Measurements from ENCODE around the gene DNAJC18. TPM values are rescaled to one million over a fixed set of nuclear protein-coding genes. Genes with fewer than 3 reads are reported as not detected.
"Not testable (repeated sequence)": the region's sequence is repeated elsewhere in the genome, so short reads cannot be mapped to it uniquely, and the experiment has no call there.

Gene DNAJC18
- polyA plus RNA-seq, 1 donor, result 23.0 TPM

GRCh38 chr5:139460455-139460854, 21.1 kb upstream of the DNAJC18 start:
- no peak for DNase-seq

GRCh38 chr5:139459451-139459934, 20.2 kb upstream of the DNAJC18 start:
- DNase-seq, result no peak

- DNase-seq, result no peak
These were observed 19.5 kb upstream of the DNAJC18 start for GRCh38 chr5:139458580-139459407.

GRCh38 chr5:139457653-139458306, 18.5 kb upstream of the DNAJC18 start:
- DNase-seq, result no peak

- no peak for DNase-seq
These were observed 17.9 kb upstream of the DNAJC18 start for GRCh38 chr5:139457241-139457640.

GRCh38 chr5:139456776-139457175, 17.5 kb upstream of the DNAJC18 start:
- no peak for DNase-seq

- DNase-seq, result no peak
These were observed 15.4 kb upstream of the DNAJC18 start for GRCh38 chr5:139454568-139455290.

- DNase-seq, result no peak
These were observed 14.6 kb upstream of the DNAJC18 start for GRCh38 chr5:139453683-139454567.

GRCh38 chr5:139451878-139452660, 12.7 kb upstream of the DNAJC18 start:
- DNase-seq, result no peak

- DNase-seq, result no peak
These were observed 11.9 kb upstream of the DNAJC18 start for GRCh38 chr5:139451176-139451575.

GRCh38 chr5:139446956-139447779, 7.8 kb upstream of the DNAJC18 start:
- DNase-seq, result no peak

- DNase-seq, result peak; percentile 62
These were observed 6.2 kb upstream of the DNAJC18 start for GRCh38 chr5:139445325-139446170.

- DNase-seq, result no peak
These were observed 4.6 kb upstream of the DNAJC18 start for GRCh38 chr5:139443831-139444453.

- not testable (repeated sequence) for DNase-seq
These were observed 1.1 kb upstream of the DNAJC18 start for GRCh38 chr5:139440416-139440815.

- DNase-seq, result no peak
These were observed 665 bp downstream of the DNAJC18 start for GRCh38 chr5:139438707-139439012.

GRCh38 chr5:139435676-139436075, 3.6 kb downstream of the DNAJC18 start:
- no peak for DNase-seq

GRCh38 chr5:139431706-139432105, 7.6 kb downstream of the DNAJC18 start:
- no peak for DNase-seq

GRCh38 chr5:139430015-139430414, 9.3 kb downstream of the DNAJC18 start:
- DNase-seq, result no peak

All from hindlimb muscle (tissue), 1 donor.